GM21723 (cell line): ENCODE measurements around the gene NCKAP5.

Experiments
- ATAC-seq: cut with Tn5 transposase; IDR thresholded peaks from one replicate; pipeline ENCODE4 v1.9.1; 2021; ENCODE audit warnings: mild to moderate bottlenecking, moderate library complexity; ENCODE audit not compliant: unreplicated experiment

Gene NCKAP5

DNA sequence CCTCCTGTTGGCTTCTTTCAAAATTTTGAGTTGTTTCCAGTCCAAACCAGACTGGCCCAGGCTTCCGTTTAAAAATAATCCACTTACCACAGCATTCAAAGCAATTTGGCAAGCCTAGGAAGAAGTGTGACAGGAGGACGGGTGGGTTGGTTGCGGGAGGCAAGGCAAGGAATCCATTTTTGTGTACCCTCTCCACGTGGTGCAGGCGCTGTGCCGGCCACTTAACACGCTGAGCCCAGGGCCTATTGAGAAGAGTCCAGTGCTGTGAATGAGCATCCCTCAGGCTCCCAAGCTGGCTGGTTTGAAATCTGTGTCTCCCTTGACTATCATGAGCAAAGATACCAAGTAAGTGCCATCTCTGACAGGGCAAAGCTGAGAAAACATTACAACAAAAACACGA is 160.9 kb downstream of the NCKAP5 start:
- no peak for ATAC-seq

DNA sequence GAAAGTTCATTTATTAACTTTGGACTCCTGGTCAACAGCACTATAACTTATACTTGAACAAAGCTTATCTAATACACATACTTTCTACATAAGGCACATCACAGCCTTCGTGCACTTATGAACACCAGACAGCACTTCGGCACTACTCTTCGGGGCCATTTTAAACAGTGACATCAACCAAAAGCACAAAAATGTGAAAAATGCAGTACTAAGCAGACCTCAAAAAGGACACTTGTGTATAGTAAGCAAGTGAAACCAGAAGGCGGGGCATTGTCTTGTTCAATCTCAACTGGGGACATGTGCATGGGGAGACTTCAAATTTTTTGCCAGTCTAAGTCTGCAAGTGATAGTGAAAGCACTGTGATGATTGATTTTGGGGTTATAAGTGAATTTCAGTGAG is 163.0 kb downstream of the NCKAP5 start:
- ATAC-seq: no peak

DNA sequence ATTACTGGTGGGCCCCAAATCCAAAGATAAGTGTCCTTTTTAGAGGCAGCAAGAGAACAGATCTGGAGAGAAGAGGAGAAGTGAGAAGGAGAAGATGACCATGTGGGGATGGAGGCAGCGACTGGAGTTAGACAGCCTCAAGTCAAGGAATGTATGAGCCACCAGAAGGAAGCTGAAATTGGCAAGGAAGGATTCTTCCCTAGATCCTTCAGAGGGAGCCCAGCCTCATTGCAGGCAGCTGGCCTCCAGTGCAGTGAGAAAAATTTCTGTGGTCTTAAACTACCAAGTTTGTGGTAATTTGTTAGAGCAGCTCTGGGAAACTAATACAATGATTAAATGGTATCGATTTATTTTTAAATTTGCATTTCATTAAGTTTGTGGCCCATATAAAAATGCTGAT is 167.9 kb downstream of the NCKAP5 start:
- no peak for ATAC-seq

DNA sequence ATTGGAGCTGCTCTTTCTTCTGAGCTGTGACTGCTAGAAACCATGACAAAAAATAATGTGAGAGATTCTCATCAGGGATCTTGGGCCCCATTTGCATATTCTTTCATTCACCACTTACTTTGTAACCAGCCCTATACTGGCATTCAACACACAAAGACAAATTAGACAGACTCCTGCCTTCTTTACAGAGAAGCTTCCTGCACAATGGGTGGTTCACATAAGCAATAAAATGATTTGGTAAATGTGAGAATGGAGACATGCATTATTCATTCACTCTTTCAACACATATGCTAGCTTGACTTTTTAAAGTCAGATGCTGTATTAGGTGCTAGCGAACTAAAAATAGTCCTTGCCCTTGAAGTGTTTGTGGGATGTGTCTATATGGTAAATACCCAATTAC is 174.4 kb downstream of the NCKAP5 start:
- no peak for ATAC-seq

DNA sequence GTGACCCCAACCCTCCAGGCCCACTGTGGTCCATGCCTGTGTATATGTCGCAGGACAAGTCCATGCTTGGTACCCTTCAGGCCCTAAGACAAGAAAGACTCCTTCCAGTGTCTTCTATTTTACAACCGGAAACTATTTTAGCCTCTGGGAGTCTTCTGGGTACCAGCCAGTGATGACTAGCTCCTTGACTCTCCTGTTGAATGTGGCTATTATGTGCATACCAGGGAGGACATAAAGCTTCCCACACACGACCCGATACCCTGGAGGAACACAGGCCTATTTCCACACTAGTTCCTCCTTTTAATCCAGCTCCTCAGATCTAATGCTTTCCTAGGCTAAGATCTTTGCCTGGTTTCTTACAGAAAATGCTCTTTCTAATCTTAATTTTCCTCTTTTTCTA is 178.1 kb downstream of the NCKAP5 start:
- ATAC-seq: no peak

DNA sequence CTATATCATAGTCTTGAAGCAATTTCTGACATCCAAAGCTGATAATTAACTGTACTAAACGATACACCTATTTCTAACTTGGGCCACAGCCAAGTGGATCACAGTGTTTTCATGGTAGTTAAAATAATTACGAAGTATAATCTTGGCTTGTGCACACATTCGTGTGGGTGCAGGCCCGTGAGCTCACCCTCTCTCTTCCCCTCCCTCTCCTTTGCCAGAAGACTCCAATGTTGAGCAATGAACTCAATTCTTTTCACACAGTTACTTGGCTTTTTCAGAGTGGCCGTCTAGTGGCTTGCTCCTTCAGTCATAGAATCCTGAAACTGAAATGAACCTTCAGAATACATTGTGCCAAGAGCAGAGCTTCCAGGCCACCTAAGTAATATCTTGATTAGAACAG is 178.7 kb downstream of the NCKAP5 start:
- no peak for ATAC-seq

DNA sequence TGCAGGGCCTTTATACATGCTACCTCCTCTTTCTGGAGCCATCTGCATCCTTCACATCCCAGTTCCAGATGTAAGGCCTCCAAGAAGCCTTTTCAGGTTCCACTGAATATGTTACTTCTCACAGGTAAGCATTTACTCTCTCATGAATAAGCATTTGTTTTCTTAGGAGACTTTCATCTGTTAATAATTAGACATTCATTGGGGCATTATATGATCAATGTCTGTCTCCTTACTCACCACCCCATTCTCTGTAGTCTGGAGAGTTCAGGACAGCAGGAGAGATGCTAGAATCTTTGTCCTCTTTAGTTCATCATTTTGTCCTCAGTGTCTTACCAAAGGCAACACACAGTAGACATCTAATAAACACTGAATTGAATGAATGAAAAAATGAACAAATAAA is 185.7 kb downstream of the NCKAP5 start:
- no peak for ATAC-seq

DNA sequence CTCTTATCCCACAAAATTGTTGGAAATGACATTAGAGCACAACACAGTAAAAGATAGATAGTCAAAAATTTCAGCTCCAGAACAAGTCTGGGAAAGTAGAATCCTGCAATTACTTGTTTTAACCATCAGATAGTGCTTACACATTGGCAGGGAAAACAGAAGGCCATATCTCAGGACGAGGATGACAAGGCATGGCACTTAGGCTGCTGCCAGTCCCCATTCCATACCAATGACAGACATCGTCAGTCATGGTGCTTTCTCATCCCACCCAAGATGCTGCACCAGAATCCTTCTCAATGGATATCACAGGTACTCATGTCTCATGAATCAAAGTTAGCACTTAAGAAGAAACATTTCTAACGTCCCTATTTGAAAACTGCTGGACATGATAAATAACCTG is 187.3 kb downstream of the NCKAP5 start:
- no peak for ATAC-seq

DNA sequence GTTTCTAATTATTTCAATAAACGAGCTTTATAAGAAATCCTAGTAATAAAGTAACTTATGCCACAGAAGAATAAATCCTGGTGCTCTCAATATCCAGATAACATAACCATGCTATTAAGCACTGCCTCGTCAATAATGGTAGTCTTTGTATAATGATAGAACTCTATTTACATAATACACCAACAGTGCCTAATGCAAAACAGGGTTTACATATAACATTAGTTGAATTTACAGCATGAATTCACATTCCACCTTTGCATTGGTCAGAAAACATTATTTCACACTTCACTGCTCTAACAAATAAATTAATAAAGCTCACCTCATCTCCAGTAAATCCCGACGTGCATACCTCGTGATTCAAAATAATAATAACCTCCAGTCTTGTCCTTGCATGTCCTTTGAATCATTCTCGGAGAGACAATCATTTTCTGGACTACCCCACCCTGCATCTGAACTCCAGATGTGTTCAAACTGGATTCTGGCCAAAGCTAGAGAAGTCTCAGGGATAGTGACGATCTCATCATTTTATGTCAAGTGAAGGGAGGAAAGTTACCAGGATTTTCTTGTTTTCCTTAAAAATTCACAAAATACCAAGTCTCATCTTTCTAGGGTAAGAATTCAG is 189.2 kb downstream of the NCKAP5 start:
- ATAC-seq: no peak

DNA sequence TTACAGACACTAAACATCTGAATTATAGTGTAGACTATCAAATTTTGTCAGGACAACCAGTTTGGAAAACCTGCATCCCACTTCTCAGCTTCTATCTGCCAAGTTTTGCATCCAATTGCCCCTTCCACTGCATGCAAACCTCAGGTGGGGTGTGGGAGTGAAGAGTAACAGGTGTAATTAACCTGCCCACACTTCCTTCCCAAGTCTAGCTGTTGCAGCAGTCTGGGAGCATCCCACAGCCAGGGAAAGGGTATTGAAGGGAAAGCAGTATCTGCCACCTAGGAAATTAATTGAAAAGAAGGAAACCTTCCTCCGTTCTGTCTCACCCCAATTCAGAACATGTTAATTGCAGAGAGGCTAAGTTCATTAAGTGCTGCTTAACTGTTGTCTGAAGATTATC is 189.9 kb downstream of the NCKAP5 start:
- no peak for ATAC-seq

DNA sequence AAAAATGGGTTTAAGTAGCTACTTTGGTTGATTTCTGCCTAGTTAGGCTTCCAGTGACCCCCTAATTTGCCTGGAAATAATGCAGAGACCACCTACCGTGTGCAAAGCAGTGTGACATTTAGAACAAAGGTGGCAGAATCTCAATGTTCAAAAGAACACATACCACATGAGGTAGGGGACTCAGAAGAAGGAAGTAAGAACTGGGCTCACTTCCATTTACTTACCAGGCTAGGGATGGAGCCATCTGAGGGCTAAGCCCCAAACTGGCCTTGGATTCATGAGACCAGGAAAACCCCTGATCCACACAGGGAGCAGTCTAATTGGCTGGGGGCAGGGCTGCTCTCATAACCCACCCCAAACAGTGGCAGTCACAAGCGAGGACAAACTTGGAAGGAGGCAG is 190.7 kb downstream of the NCKAP5 start:
- ATAC-seq: no peak

DNA sequence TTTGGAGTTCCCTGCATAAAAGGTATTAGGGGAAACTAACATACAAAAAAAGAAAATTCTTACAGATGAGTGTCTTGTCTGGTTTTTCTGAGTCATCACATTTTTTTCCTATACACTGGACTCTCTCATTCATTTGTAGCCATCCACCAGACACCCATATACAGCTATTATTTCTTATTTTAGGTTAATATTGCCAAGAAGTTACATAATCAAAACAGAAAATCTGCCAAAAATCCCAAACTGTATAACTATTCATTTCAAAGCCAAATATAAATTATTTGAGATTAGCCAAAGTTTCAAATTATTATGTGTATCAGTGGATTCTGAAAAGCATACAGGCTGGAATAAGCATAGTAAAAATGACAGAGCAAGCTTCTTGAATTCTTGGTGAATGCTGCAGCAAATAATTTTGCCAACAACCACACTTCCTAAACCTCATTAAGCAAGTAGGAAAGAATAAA is 191.2 kb downstream of the NCKAP5 start:
- ATAC-seq: no peak

DNA sequence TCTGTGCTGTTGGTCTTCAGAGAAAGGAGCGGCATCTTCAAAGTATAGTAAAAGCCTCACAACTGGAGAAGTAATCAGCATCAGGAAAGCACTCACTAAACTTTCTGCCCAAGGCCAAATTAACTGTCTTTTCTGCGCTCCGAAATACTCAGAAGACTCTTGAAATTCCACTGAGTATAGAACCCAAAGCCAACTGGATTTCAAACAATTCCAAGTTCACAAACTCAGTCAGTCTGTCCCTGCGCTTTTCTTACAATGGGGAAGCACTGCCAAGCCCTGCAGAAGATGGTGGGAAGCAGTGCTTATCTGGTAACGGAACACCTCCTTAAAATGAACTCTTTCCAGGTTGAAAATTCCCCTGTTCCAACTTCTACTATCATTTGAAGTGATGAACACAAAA is 193.5 kb downstream of the NCKAP5 start:
- ATAC-seq: no peak

DNA sequence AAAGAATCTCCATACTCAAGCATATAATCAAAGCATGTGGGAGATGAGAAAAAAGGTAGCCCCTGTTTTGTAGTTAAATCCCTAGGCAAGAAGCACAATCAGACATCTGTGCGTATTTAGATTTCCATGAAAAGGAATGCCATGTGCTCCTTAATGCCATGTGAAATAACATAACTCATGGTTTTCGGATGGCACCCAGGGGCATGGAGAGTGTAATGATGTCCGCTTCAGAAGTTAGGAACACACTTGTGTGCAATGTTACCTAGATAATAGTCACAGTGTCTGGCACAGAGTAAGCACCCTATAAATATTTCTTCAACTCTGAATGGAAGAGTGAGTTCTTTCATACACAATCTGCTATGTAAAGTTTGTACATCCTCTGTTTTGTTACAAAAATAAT is 197.0 kb downstream of the NCKAP5 start:
- ATAC-seq: no peak

DNA sequence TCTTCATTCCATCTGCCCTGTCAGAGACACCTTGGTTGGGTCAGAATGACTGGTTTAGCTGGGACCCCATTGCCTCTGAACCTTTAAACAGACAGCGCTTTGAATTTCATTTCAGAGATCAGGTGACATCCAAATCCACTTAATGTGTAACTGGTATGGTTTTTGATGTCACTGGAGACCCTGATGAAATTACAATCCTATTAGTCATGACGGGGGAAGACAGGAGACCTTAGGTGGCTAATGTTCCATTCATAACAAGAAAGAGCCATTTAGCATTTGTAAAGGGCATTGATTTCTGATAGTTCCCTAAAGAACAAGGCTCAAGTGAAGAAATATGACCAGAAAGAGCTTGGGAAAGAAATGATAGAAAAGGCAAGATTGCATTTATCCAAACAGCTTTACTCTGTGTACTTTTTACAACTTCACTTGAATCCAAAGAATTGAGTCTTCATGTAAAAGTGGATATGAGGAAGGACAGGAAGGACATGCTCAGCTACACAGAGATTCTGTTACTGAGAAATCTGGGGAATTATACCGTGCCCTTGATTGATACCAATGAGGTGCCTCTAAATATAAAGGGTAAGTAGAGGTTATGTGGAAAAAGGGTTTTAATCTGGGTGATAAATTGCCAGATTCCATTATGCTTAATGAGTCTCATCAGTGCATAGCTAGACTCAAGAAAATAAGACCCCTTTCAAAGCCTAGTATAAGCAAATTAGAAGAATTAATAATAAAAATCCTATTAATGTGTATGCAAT is 198.2 kb downstream of the NCKAP5 start:
- no peak for ATAC-seq

DNA sequence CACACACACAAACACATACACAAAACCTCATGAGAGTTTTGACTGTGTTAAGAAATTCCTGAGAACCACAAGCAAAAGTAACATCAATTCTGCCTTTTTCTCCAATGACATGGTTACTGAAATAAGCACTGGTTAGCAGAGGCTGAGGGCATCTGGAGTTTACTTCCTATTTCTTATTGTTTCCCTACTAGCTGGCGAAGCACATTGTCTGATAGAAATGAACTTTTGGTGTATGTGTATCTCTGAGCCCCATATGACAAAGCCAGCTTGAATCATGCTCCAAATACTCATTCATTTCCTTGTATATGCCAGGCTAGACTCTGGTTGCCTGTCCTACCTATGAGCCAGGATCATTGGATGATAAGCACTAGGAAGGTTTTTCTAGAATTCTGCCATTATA is 203.1 kb downstream of the NCKAP5 start:
- no peak for ATAC-seq

DNA sequence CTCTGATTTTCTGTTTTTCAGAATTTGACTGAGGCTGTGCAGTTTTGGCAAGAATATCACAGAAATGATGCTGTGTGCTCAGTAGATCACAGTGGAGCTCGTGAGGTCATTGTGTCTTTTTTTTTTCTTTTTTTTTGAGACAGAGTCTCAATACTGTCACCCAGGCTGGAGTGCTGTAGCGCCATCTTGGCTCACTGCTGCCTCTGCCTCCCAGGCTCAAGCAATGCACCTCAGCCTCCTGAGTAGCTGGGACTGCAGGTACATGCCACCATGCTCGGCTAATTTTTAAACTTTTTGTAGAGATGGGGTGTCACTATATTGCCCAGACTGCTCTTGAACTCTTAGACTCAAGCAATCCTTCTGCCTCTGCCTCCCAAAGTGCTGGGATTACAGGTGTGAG is 203.6 kb downstream of the NCKAP5 start:
- no peak for ATAC-seq

DNA sequence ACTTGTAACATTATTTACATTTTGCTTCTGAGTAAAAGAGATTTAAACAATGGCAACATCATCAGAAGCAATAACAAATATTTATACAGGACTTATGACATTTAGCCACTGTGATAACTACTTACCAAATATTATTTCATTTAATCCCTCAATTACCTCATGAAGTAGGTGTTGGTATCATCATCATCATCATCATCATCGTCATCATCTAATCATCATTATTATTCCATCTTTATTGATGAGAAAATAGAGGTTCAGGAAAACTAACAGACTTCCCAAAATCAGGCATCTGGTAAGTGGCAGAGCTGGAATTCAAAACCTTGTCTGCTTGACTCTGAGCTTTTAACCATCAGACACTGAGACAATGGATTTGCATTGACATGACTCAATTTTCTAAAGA is 204.4 kb downstream of the NCKAP5 start:
- no peak for ATAC-seq

DNA sequence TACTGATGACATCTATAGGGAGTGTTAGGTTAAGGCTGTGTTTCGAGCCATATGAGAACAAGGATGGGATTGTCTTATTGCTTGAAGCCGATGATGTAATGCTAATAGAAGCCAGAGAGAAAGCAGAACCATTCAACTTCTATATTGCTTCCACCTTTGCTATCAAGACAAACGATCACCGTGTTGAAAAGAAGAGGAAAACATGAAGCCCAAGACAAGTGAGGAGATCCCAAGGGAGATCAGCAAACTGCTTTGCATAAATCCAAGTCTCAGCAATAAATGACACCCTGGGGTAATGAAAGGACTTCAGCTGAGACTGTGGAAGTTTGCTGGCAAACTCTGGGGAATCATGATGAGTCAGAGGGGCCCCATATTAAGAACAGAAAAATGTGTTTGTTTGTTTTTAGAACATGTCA is 206.2 kb downstream of the NCKAP5 start:
- no peak for ATAC-seq

DNA sequence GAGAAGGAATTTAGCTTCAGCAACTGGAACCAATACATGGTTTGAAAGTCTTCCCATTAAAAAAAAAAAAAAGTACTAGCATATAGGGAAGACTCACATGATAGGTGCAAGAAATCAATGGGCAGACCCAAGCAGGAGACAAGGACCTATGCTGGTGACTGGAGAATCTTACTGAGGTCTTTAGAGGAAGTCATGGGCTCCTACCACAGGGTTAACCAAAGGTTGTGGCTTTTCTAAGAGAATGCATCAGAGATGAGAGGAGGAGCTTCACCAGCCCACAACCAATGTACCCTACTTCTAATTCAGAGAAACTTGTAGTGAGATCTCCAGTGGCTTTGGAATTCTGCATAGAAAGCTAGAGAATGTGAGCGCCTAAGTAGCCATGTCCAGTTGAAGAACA is 207.4 kb downstream of the NCKAP5 start:
- ATAC-seq: no peak

DNA sequence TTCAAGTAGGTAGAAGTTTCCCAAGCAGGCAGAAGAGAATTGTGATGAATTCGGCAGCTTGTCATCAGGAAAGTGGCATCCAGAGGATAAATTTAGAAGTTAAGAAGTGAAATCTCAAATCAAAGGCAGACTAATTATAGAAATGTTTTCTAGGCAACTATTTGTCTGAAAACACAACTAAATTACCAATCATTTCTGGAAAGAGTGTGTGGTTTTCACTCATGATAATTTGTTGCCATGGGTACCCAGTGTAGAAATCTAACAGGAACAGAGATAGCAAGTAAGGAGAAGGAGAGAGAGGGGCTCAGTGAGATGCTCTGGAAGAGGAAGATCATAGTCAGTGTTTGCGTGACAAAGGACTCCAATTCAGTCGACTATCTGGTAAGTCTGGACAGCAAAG is 208.1 kb downstream of the NCKAP5 start:
- no peak for ATAC-seq

DNA sequence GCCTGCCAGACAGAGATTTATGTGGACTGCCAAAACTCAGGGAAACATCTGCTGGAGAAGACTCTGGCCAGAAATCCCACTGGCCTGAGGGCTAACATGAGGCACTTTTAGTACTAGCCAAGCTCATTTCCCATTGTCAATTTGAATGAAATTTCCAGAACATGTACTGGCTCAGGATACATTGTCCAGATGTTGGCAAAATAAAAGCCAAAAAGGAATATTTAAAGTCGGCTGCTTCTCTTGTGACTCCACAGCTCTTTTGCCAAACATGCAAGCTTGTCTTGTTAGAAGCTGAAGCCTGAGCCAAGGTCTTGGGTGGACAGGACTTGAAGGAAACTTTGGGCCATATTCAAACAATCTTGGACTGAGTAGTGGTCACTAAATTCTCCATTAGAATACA is 215.5 kb downstream of the NCKAP5 start:
- no peak for ATAC-seq

DNA sequence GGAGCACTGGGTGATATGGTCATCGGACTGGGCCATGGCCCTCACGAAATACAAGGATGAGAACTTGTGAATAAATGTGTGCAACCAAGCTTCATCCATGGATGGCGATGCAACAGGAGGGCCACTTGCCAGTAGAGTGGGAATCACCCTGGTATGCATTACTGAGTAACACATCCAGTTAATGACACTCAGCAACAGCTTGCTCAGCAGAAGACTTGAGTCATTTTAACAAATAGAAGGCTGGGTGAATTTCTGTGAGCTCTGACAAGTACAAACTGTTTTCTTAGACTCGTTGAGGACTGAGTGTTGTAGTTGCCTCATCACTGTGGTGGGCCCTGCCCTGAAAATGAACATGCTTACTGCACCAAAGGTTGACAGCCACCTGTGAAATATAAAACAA is 221.6 kb downstream of the NCKAP5 start:
- ATAC-seq: no peak
